Mesenteric fat pad (tissue), 1 donor: ENCODE results near the gene CKAP4. TPM values are rescaled to one million over a fixed set of nuclear protein-coding genes. Genes with fewer than 3 reads are reported as not detected.

Experiments
- DNase-seq: peaks from one replicate; pipeline ENCODE4 v3.0.0-alpha.2; 2020; ENCODE audit warnings: low spot score
- total RNA-seq: library from RNA; stranded (reverse); fragmentation: NEBNext Ultra II Directional; extraction: Animal tissue kit (Norgen Biotek cat#: 25700); gene quantifications from one replicate; pipeline ENCODE4 v1.2.1, GENCODE V29; 2021
- donor health status: DM: yes; HTN: yes; CAD: no.

Gene CKAP4
- total RNA-seq, 1 donor from 2014 or later: 46.0 TPM

DNA sequence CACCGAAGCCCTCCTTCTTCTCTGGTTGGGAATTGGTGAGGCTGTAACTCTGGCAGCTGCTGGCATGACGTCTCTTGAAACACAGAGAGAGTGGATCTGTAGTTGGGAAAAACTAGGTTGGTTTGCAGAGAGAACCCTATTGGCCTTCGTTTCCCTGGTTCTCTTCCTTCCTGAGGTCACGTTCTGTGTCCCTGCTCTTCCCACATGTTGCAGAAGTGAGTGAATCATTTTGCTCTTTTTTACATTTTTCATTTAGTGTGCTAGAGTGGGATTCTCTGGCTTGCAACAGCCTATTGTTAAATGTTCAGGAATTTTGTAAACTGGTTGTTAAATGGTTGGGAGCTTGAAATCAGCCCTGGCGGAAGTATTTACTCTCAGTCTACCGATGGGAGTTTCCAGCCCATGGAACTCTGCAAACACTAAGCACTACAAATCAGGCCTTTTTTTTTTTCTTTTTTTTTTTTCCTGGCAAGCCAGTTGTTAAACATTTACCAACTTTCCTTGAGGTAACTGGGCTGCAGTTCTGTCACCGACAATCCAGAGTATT is 26.8 kb upstream of the CKAP4 start:
- DNase-seq: no peak

DNA sequence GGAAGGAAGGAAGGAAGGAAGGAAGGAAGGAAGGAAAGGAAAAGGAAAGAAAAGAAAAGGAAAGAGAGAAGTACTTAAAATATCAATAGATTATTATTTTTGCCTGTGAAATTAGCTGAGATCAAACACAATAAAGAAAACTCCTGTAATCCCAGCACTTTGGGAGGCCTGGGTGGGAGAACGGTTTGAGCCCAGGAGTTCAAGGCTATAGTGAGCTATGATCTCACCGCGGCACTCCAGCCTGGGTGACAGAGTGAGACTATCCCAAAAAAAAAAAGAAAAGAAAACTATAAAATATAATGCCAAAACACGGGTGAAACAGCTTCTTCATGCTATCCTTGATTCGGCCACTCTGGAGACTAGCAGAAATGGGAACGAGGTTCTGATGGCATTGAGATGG is 26.2 kb upstream of the CKAP4 start:
- no peak for DNase-seq

DNA sequence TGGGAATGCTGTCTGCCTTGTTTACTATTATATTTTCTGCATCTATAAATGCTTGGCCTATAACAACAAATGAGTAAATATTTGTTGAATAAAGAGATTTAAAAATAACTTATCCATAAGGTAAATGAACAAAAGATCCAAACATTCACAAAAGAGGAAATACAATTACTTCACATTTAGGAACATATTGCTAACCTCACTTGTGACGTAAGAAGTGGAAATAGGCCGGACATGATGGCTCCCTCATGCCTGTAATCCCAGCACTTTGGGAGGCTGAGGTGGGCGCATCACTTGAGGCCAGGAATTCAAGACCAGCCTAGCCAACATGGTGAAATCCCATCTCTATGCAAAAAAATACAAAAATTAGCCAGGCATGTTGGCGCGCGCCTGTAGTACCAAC is 25.7 kb upstream of the CKAP4 start:
- no peak for DNase-seq

DNA sequence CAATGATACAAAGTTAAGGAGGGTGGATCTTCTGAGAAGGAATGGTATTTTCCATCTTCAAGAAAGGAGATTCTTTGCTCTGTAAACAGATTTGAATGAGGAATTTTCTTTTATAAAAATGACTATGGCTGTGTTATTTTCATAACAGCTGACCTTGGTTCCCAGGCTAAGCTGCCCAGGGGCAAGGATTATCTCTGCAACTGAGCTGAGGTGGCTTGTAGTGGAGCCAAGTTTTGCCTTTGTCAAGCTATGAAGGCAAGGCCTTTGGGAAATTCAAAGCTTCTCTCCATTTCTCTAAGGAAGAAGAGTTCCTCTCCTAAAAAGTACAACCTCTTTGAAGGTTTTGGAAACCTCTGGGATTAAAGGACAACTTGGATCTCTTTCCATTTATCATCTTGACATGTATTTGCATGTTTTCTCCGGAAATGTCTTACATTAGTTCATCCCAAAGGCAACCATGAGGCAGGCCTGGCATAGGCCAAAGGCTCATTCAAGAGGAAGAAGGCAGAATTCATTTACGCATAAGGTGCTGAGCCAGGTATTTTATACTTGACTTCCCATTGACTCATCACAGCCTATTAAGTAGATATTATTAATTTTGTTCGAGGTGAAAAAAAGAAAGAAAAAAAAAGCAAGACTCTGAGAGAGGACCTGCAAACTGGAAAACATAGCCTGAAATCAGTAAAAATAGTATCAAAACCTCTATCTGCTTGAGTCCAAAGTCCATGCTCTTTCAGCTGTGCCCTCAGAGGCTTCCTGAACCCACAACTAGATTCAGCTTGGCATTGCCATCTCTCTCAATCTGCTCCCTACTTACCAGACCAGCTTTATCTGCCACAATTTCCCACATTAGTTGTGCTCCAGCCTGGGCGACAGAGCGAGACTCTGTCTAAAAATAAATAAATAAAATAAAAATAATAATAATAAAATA is 24.0 kb upstream of the CKAP4 start:
- DNase-seq: no peak

DNA sequence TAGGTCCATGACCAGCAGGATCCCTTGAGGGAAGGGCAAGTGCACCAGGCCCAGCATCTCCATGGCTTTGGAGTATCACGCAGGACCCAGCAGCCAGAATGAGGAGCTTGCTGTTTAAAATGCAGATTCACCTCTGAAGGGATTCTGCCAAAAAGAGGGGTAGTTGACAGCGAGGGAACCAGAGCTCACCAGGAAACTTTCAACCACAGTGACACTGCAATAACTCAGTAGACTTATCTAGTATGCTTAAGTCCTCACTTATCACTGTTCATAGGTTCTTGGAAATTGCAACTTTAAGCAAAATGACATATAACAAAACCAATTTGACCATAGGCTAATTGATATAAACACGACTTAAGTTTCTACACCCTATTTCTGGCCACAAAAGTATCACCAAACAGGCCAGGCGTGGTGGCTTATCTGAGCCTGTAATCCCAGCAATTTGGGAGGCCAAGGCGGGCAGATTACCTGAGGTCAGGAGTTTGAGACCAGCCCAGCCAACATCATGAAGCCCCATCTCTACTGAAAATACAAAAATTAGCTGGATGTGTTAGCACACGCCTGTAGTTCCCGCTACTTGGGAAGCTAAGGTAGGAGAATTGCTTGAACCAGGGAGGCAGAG is 21.4 kb upstream of the CKAP4 start:
- no peak for DNase-seq

DNA sequence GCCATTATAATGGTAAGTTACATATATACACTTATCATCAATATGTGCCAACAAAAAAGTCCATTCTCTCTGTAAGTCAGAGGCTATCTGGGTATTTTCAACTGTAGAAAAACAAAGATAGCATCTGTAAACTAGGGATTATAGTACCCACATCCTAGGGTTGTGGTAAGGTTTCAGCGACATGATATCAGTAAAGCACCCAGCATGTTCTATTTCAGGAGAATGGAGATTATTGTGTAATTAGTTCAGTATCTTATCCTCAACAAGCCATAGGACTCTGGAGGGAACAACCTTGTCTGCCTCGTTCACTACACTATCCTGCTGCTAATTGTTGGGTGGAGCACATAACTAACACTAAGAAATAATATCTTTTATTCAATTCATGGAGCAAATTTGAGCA is 19.7 kb upstream of the CKAP4 start:
- DNase-seq: no peak

DNA sequence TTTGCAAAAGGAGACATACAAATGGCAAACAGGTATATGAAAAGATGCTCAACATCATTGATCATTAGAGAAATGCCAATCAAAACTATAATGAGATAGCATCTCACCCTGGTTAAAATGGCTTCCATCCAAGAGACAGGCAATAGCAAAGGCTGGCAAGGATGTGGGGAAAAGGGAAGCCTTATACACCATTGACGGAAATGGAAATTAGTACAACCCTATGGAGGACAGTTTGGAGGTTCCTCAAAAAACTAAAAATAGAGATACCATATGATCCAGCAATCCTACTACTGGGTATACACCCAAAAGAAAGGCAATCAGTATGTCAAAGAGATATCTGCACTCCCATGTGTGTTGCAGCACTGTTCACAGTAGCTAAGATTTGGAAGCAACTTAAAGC is 17.3 kb upstream of the CKAP4 start:
- no peak for DNase-seq

DNA sequence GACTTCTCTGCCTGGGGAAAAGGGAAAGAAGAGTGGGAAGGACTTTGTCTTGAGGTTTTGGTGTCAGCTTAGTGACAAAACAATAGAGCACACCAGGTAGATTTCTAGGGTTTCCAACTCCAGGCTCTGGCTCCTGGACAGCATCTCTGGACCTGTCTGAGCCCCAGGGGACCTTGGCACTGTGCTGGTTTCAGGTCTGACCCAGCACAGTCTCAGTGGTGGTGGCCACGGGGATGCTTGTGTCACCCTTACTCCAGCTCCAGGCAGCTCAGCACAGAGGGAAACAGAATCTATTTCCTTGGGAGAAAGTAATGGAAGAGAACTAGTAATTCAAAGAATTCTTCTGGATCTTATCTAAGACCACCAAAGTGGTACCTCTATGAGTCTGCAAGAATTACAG is 11.1 kb upstream of the CKAP4 start:
- DNase-seq: no peak

DNA sequence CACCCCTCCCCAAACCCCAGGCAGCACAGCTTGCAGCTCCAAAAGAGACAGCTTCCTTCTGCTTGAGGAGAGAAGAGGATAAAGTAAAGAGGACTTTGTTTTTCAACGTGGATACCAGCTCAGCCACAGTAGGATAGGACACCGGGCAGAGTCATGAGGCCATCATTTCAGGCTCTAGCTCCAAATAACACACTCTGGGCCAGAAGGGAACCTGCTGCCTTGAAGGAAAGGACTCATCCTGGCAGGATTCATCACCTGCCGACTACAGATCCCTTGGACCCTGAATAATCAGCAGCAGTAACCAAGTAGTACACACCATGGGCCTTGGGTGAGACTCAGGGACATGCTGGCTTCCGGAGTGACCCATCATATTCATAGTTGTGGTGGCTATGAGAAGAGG is 10.4 kb upstream of the CKAP4 start:
- DNase-seq: no peak

DNA sequence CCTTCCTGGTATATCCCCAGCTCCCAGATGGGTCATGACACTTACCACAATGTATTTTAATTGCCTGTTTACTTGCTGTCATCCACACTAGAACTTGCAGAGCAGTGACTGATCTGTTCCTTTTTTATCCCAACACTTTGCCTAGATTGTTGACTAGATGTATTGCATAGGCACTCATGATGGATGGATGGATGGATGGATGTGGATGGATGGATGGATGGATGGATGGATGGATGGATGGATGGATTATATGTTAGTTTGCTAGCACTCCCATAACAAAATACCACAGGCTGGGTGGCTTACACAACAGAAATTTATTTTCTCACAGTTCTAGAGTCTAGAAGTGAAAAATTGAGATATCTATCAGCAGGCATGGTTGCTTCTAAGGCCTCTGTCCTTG is 8.7 kb upstream of the CKAP4 start:
- DNase-seq: no peak

DNA sequence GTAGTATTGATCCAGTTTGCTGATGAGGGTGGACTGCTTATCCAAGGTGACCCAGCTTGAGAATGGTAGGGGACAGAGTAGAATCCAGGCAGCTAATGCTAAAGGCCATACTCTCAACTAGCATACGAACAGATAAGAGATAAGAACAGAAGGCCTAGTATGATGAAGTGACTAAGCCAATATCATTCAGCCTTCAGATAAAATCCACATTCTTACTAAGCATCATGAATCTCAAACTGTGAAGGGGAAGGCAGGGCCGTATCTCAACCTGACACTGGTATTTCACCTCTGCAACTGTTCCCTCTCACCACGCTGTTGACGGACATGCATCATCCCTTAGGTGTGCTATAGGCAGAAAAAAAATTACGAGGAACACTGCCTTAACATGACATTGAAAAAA is 8.1 kb upstream of the CKAP4 start:
- no peak for DNase-seq

DNA sequence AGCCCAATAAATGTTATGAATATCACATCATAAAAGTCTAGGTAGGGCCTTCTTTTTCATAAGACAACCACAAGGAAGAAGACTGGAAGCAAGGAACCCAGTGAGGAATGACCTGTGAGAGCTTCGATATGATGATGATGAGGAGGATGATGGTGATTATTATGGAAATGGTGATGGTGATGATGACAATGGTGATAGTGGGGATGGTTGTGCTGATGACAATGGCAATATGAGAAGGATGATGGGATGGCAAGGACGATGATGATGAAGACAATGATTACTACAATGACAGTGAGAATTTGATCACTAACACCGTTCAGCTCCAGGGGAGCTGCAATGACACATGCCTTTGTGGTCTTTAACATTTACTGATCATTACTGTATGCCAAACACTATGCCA is 7.7 kb upstream of the CKAP4 start:
- no peak for DNase-seq

DNA sequence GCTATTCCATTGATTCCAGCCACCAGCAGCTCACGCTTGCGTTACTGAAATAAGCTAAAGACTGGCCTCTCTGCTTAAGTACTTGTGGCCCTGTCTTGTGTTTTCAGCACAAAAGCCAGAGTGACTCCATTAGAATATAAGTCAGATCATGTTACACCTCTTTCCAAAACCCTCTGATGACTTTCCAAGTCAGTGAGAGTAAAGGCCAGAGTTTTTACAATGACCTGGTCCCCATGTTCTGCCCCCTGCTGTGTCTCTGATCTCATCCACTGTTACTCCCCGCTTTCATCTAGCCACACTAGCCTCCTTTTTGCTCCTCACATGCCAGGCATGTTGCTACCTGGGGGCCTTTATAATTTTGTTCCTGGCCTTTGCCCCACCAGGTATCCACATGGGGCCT is 6.9 kb upstream of the CKAP4 start:
- no peak for DNase-seq

DNA sequence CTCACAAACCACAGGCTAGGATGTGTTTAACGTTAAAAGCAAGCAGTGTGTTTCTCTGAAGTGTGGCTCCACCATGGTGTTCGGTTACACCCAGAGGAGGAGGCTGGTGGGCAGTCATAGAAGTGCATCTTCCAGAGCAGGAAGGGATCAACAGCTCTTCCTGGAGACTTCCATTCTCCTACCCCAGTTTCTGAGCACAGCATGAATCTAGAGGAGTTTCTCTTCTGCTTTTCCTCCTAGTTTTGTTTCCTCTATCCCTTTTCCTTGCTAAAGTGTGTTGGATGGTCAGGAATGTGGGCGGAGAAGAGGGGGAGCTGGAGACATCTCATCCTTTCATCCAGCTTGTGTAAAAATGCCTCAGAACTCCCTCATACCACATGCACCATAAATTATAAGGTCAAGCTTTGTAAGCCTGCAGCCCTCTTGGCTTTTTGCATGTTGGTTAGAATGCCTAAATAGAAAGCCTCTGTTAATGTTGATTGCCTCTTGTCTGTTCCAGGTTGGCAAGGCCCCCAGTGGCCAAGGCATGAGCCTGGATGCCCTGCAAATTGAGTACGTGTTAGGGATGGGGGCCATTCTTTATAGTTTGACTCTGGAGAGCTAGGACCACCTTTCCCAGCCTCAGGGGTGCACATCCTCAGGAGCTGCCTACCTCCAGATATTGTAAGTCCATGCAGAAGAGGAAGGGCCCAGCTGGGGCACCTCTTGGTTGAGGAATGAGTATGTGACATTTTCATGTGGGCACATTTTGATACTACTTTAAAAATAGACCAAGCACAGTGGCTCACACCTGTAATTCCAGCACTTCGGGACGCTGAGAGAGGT is 4.0 kb upstream of the CKAP4 start:
- DNase-seq: no peak

DNA sequence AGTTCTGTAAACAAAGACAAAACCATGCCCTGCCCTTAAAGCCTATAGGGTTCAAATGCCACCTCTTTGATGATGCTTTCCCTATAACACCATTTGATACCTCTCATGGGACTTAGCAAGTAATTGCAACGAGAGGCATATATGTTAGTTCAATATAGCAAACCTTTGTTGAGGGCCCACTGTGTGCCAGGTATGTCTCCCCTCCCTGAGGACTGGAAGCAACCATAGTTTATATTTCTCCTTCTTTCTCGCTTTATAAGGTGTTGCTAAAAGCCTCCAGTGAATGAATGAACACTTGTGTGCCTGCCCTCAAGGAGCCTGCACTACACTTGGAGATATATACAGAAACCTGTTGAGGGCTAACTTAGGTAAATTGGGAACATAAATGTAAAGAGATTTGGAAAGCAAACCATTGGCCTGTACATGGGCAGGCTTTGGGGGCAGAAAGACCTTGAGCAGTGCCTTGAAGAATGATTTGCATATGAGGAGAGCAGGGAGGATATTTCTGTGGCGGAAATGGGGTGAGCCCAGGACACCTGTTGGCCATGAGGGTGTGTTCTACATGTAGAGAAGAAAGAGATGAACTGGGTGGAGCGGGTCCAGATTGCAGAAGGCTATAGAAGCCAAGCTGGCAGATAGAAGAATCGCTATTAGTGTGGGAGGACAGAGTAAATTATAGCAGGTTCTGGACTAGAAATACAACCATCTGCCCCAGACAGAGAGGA is 1.8 kb upstream of the CKAP4 start:
- no peak for DNase-seq

DNA sequence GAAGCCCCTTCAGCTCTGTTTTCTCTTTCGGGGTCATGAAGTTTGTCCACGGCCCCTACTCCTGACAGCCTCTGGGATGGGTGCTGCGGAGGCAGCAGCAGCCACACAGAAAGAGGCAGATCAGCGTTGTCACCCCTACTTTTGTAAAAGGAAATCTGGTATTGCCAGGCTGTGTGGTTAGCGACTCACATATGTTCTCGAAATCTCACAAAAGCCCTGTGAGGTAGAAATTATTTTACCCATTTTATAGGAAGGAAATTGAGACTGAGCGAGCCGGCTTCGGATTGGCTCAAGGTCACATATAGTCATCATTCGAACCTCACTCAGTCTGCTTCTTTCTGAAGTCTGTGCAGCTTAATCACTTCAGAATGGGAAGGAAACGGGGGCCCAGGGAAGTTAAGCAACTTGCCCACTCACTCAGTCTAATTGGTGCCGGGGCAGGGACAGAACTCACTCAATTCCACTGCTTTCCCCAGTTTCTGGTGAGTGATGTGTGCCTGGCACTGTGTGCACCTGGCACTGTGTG is 1.1 kb upstream of the CKAP4 start:
- DNase-seq: no peak

DNA sequence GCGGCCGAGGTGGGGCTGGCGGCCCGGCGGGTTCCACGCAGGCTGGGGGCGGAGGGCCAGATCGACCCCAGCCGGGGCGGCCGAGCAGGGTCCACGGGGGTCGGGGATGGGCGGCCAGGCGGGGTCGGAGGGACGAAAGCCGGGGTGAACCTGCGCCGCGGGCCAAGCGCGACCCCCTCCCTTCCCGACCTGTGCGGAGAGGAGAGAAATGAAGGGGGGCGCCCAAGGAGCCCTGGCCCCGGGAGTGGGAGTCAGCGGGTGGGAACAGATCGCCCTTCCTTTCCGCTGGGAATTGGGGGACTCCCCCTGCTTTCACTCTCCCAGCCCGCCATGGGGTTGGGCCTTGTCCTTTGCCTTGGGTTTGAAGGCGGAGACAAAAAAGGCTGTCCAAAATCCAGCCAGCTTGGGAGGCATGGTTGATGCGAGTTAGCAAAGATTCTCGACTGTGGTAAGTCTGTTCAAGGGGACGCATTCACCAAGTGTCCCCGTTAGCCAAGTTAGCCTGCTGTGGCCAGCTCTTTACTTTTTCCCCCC is 559 bp upstream of the CKAP4 start:
- DNase-seq: no peak

DNA sequence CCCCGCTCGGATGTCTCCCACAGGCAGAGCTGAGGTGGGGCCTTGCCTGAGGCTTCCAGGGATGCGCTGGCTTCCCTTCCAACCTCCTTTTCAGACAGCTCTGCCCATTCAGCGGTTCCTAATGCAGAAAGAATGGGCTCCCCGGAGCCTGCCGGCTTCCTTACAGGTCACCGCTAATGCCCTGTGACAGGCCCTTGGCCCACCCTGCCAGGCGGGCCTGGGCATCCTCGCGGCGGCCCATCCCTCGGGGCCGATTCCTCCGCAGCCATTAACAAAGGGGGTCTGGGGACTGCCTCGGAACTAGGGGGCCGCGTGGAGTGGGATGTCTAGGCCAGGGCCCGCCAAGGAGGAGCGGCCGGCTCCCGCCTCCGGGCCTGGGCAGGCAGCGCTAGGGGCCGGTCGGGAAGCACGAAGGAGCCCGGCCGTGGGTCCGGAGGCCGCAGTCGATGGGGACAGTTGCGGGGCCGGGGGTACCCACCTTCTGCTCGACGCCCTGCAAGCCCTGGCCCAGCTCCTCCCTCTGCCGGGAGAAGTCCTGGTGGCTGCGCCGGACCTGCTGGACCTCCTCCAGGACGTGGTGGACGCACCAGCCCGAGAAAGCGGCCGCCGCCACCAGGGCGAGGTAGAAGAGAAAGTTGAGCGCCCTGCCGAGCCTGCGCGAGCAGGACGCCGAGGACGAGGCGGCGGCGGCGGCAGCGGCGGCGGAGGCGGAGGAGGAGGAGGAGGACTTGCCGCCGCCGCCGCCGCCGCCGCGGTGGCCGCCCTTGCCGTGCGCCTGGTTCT is 738 bp downstream of the CKAP4 start:
- no peak for DNase-seq

DNA sequence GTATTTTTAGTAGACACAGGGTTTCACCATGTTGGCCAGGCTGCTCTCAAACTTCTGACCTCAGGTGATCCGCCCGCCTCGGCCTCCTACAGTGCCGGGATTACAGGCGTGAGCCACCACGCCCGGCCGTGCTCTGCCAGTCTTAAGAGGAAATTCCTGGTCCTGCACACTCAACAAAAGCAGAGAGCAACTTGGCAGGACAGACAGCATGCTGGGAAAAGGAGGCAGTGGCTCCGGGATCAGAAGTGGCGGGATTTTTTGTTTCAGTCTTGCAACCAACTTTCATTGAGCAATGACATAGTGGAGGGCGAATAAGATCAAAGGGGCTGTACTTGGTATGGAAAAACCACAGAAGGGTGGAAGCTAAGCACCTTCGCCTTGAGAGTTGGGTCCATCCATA is 2.1 kb downstream of the CKAP4 start:
- DNase-seq: no peak

DNA sequence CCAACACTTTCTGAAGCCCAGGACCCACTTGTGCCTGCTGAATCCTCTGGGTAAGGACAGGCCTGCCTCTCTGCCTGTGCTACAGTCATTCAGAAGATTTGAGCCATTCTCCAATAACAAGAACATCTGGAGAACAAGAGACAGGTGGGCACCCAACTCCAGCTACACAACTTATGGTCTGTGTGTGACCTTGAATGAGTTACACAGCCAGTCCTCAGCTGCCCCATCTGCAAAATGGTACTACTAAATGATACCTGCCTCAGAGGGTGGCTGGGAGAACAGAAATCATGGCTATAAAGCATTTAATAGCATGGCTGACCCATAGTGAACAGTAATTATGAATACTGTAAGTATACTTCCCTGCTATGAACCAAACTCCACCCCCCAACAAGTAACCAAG is 4.2 kb downstream of the CKAP4 start:
- DNase-seq: no peak
